Suprapubic skin (tissue), 4 donors: ENCODE results near the gene TRIM43. TPM values are rescaled to one million over a fixed set of nuclear protein-coding genes. Genes with fewer than 3 reads are reported as not detected.
"Not testable (repeated sequence)": the region's sequence is repeated elsewhere in the genome, so short reads cannot be mapped to it uniquely, and the experiment has no call there.

Source experiments
- DNase-seq, 2 donors: peaks; one replicate each; pipeline ENCODE4 v3.0.0-alpha.2; 2019; ENCODE audit warnings: low spot score in 2 of 2
- H3K27ac ChIP-seq: fragments of 200-600 bp; sonication (generic); one replicate; pipeline ENCODE4 v1.5.1; 2019
- H3K27me3 ChIP-seq: fragments of 200-600 bp; sonication (generic); one replicate; pipeline ENCODE4 v1.5.1; 2019
- H3K36me3 ChIP-seq: fragments of 200-600 bp; sonication (generic); one replicate; pipeline ENCODE4 v1.5.1; 2019
- H3K4me1 ChIP-seq: fragments of 200-600 bp; sonication (generic); one replicate; pipeline ENCODE4 v1.5.1; 2019
- H3K4me3 ChIP-seq: fragments of 200-600 bp; sonication (generic); one replicate; pipeline ENCODE4 v1.5.1; 2019; ENCODE audit warnings: mild to moderate bottlenecking
- H3K9me3 ChIP-seq: fragments of 200-600 bp; sonication (generic); one replicate; pipeline ENCODE4 v1.5.1; 2019
- CTCF ChIP-seq, 2 donors: fragments of 200-600 bp in 1 of 2; fragments of 450-650 bp in 1 of 2; sonication (generic) in 1 of 2; IDR thresholded peaks; one replicate each; pipeline ENCODE4 v1.5.1; 2016 to 2019; ENCODE audit warnings: antibody characterized with exemption in 2 of 2, mild to moderate bottlenecking in 1 of 2, moderate library complexity in 1 of 2
- EP300 ChIP-seq: sonication (generic); formaldehyde crosslinking; IDR thresholded peaks from one replicate; pipeline ENCODE4 v1.6.1; 2017; ENCODE audit warnings: antibody characterized with exemption
- POLR2A ChIP-seq, 2 donors: fragments of 450-650 bp; IDR thresholded peaks; one replicate each; pipeline ENCODE4 v1.6.1; 2017; ENCODE audit warnings: antibody characterized with exemption in 2 of 2, mild to moderate bottlenecking in 2 of 2, moderate library complexity in 2 of 2
- POLR2AphosphoS5 ChIP-seq, 3 donors: sonication (generic); formaldehyde crosslinking; IDR thresholded peaks; one replicate each; pipeline ENCODE4 v1.6.1; 2017; ENCODE audit warnings: antibody characterized with exemption in 3 of 3
- WGBS: methylation state at CpG from one replicate; pipeline ENCODE4 v1.1.5; 2018; 5-methylcytosine and 5-hydroxymethylcytosine counted together
- total RNA-seq, 4 donors: library from RNA; depleted of rRNA; stranded (reverse); fragments of >200 nt; gene quantifications; one replicate each; pipeline ENCODE4 v1.1.0, GENCODE V29; 2016

Gene TRIM43
- total RNA-seq, 4 donors from 2014 or later = not detected

GRCh38 chr2:95575857-95576256, 15.9 kb upstream of the TRIM43 start:
- no peak for DNase-seq
- H3K36me3 ChIP-seq = no peaks in the 10 kb centered on the region
- H3K4me3 ChIP-seq = no peak overlapping the region
- no peaks in the 10 kb centered on the region for H3K9me3 ChIP-seq
- TF ChIP-seq POLR2AphosphoS5 (IDR thresholded peaks at IDR 0.05) = no peak
- no peak for TF ChIP-seq CTCF (IDR thresholded peaks at IDR 0.05)
- no peak for TF ChIP-seq EP300
- TF ChIP-seq POLR2A (IDR thresholded peaks at IDR 0.05) = no peak
- H3K4me1 ChIP-seq = no peaks in the 10 kb centered on the region
- peaks cover 5% of the 10 kb centered on the region for H3K27me3 ChIP-seq
- H3K27ac ChIP-seq = no peak overlapping the region

GRCh38 chr2:95578539-95578938, 13.3 kb upstream of the TRIM43 start:
- no peaks in the 10 kb centered on the region for H3K4me1 ChIP-seq
- WGBS = 38% methylated on average over 1 of the region's 1 CpG

GRCh38 chr2:95583545-95583944, 8.3 kb upstream of the TRIM43 start:
- not testable (repeated sequence) for H3K27ac ChIP-seq, DNase-seq, H3K9me3 ChIP-seq, H3K27me3 ChIP-seq, H3K4me1 ChIP-seq, H3K36me3 ChIP-seq, H3K4me3 ChIP-seq
- WGBS = 90% methylated on average over 4 of the region's 4 CpGs

More at GRCh38 chr2:95578539-95578938, 13.3 kb upstream of the TRIM43 start:
- Histone ChIP-seq H3K27ac (no peak overlapping the region), H3K4me3 (no peak overlapping the region), H3K9me3 (no peaks in the 10 kb centered on the region), H3K36me3 (no peaks in the 10 kb centered on the region), H3K27me3 (peaks cover 5% of the 10 kb centered on the region)
- DNase-seq = no peak
- no peak for TF ChIP-seq EP300
- TF ChIP-seq CTCF (IDR thresholded peaks at IDR 0.05) = no peak
- no peak for TF ChIP-seq POLR2AphosphoS5 (IDR thresholded peaks at IDR 0.05)
- no peak for TF ChIP-seq POLR2A (IDR thresholded peaks at IDR 0.05)

- not testable (repeated sequence) for H3K27me3 ChIP-seq, H3K27ac ChIP-seq, DNase-seq, H3K4me3 ChIP-seq, H3K36me3 ChIP-seq, H3K9me3 ChIP-seq, H3K4me1 ChIP-seq
- WGBS = 73% methylated on average over 1 of the region's 1 CpG
Measured at GRCh38 chr2:95584321-95584720, 7.5 kb upstream of the TRIM43 start.

- H3K27me3 ChIP-seq, H3K36me3 ChIP-seq, H3K27ac ChIP-seq, H3K4me3 ChIP-seq, DNase-seq, H3K9me3 ChIP-seq, H3K4me1 ChIP-seq: not testable (repeated sequence)
- whole genome bisulfite sequencing = 90% methylated on average over 4 of the region's 4 CpGs
Measured at GRCh38 chr2:95589777-95590536, 1.8 kb upstream of the TRIM43 start.

GRCh38 chr2:95592973-95593372, 1.2 kb downstream of the TRIM43 start:
- not testable (repeated sequence) for H3K27ac ChIP-seq, H3K27me3 ChIP-seq, H3K4me1 ChIP-seq, H3K4me3 ChIP-seq, H3K9me3 ChIP-seq, H3K36me3 ChIP-seq, DNase-seq
- WGBS = 94% methylated on average over 13 of the region's 13 CpGs

- not testable (repeated sequence) for H3K36me3 ChIP-seq, H3K9me3 ChIP-seq, H3K27ac ChIP-seq, H3K4me1 ChIP-seq, DNase-seq, H3K4me3 ChIP-seq, H3K27me3 ChIP-seq
- WGBS = 59% methylated on average over 2 of the region's 2 CpGs
Measured at GRCh38 chr2:95595012-95595411, 3.2 kb downstream of the TRIM43 start.

GRCh38 chr2:95601301-95601700, 9.5 kb downstream of the TRIM43 start:
- H3K27me3 ChIP-seq, H3K9me3 ChIP-seq, H3K4me1 ChIP-seq, DNase-seq, H3K36me3 ChIP-seq, H3K27ac ChIP-seq, H3K4me3 ChIP-seq: not testable (repeated sequence)
- no CpG with 5 or more reads among the region's 4 CpGs for WGBS

GRCh38 chr2:95602146-95602545, 10.3 kb downstream of the TRIM43 start:
- not testable (repeated sequence) for H3K36me3 ChIP-seq, H3K4me1 ChIP-seq, H3K4me3 ChIP-seq, H3K27ac ChIP-seq, H3K27me3 ChIP-seq, H3K9me3 ChIP-seq, DNase-seq

- not testable (repeated sequence) for H3K9me3 ChIP-seq, H3K4me1 ChIP-seq, H3K36me3 ChIP-seq, H3K27ac ChIP-seq, H3K4me3 ChIP-seq, DNase-seq, H3K27me3 ChIP-seq
- no CpG with 5 or more reads among the region's 3 CpGs for WGBS
Measured at GRCh38 chr2:95608356-95608755, 16.6 kb downstream of the TRIM43 start.

GRCh38 chr2:95609764-95610163, 18.0 kb downstream of the TRIM43 start:
- H3K9me3 ChIP-seq, H3K27ac ChIP-seq, H3K27me3 ChIP-seq, H3K4me3 ChIP-seq, DNase-seq, H3K36me3 ChIP-seq, H3K4me1 ChIP-seq: not testable (repeated sequence)
- WGBS = no CpG with 5 or more reads among the region's 2 CpGs

- not testable (repeated sequence) for H3K36me3 ChIP-seq, DNase-seq, H3K4me1 ChIP-seq, H3K9me3 ChIP-seq, H3K27ac ChIP-seq, H3K4me3 ChIP-seq, H3K27me3 ChIP-seq
- no CpG with 5 or more reads among the region's 3 CpGs for WGBS
Measured at GRCh38 chr2:95613048-95613447, 21.2 kb downstream of the TRIM43 start.
